Endodermal cell (in vitro differentiated cells): Measurements from ENCODE around the gene EIF5B. TPM values are rescaled to one million over a fixed set of nuclear protein-coding genes. Genes with fewer than 3 reads are reported as not detected.
A peak's percentile ranks its signal among the peaks of the same experiment; 100 is the strongest.

Experiments used
- DNase-seq: peaks from one replicate; pipeline ENCODE4 v3.0.0-alpha.2; 2017
- H3K27ac ChIP-seq: 2 replicates; pipeline ENCODE4 v1.5.1; 2013; ENCODE audit warnings: mild to moderate bottlenecking, low read depth, low read length, moderate library complexity
- H3K27me3 ChIP-seq: 2 replicates; pipeline ENCODE4 v1.6.1; 2013; ENCODE audit warnings: mild to moderate bottlenecking, low read length, moderate library complexity; ENCODE audit not compliant: insufficient read depth, control insufficient read depth, poor library complexity, severe bottlenecking
- H3K36me3 ChIP-seq: 2 replicates; pipeline ENCODE4 v1.7.0; 2013; ENCODE audit warnings: mild to moderate bottlenecking, low read length, moderate library complexity; ENCODE audit not compliant: control insufficient read depth, insufficient read depth
- H3K4me1 ChIP-seq: one replicate; pipeline ENCODE4 v1.7.0; 2013; ENCODE audit warnings: low read length; ENCODE audit not compliant: control insufficient read depth, insufficient read depth
- H3K4me3 ChIP-seq: 2 replicates; pipeline ENCODE4 v1.5.1; 2013; ENCODE audit warnings: mild to moderate bottlenecking, low read length, moderate library complexity
- H3K9ac ChIP-seq: 2 replicates; pipeline ENCODE4 v1.6.1; 2013; ENCODE audit warnings: mild to moderate bottlenecking, low read length, moderate library complexity; ENCODE audit not compliant: poor library complexity, severe bottlenecking; ENCODE audit errors: extremely low read depth
- H3K9me3 ChIP-seq: 2 replicates; pipeline ENCODE4 v1.6.1; 2013; ENCODE audit warnings: mild to moderate bottlenecking, low read length, moderate library complexity; ENCODE audit not compliant: control insufficient read depth
- H3K27ac Mint-ChIP-seq: 2 replicates; pipeline ENCODE4 v1.8.0; 2020; ENCODE audit warnings: mixed read lengths
- H3K27me3 Mint-ChIP-seq: 2 replicates; pipeline ENCODE4 v1.8.0; 2021; ENCODE audit warnings: mild to moderate bottlenecking, mixed read lengths; ENCODE audit not compliant: insufficient read depth
- H3K36me3 Mint-ChIP-seq: 2 replicates; pipeline ENCODE4 v1.8.0; 2020; ENCODE audit warnings: low read depth, mixed read lengths
- H3K4me1 Mint-ChIP-seq: 2 replicates; pipeline ENCODE4 v1.8.0; 2020; ENCODE audit warnings: mixed read lengths
- H3K4me3 Mint-ChIP-seq: 2 replicates; pipeline ENCODE4 v1.8.0; 2020; ENCODE audit warnings: mild to moderate bottlenecking, moderate library complexity, mixed read lengths
- H3K9me3 Mint-ChIP-seq: 2 replicates; pipeline ENCODE4 v1.8.0; 2020; ENCODE audit warnings: mild to moderate bottlenecking, mixed read lengths
- WGBS, 2 experiments: methylation state at CpG; one replicate each; pipeline versions ENCODE4 v1.1.5 to v1.1.7; 2013; ENCODE audit warnings: missing lambda C conversion rate in 2 of 2, mixed read lengths in 1 of 2; ENCODE audit not compliant: insufficient coverage in 1 of 2, insufficient read length in 1 of 2; 5-methylcytosine and 5-hydroxymethylcytosine counted together
- total RNA-seq, 2 donors: library from RNA; stranded (reverse); fragmentation: NEBNext Ultra II Directional in 1 of 2; extraction: Animal tissue kit (Norgen Biotek cat#: 25700) in 1 of 2; gene quantifications; 2 replicates in 1 of 2; 3 replicates in 1 of 2; pipeline ENCODE4 v1.2.1, GENCODE V29; 2021
- TF ChIP-seq, protein P1 (sequence below): fragments of 200-600 bp; sonication (generic); conservative IDR thresholded peaks from 2 replicates; pipeline ENCODE4 v1.5.0; 2021; ENCODE audit warnings: antibody characterized with exemption, mild to moderate bottlenecking

Gene EIF5B
- total RNA-seq, 2 donors from 2014 or later: 54.2 to 63.6 TPM

- no peak overlapping the region for H3K4me3 Mint-ChIP-seq
- no peaks in the 10 kb centered on the region for H3K9me3 Mint-ChIP-seq
- H3K4me1 Mint-ChIP-seq: peaks cover 17% of the 10 kb centered on the region
- H3K27ac ChIP-seq: no peak overlapping the region
- H3K27me3 ChIP-seq: no peaks in the 10 kb centered on the region
- H3K9me3 ChIP-seq: no peaks in the 10 kb centered on the region
- H3K27me3 Mint-ChIP-seq: no peaks in the 10 kb centered on the region
- no peak overlapping the region for H3K9ac ChIP-seq
- H3K36me3 ChIP-seq: peaks cover 86% of the 10 kb centered on the region
- no peak overlapping the region for H3K4me3 ChIP-seq
- peaks cover 4% of the 10 kb centered on the region for H3K4me1 ChIP-seq
- TF ChIP-seq, protein P1, sequence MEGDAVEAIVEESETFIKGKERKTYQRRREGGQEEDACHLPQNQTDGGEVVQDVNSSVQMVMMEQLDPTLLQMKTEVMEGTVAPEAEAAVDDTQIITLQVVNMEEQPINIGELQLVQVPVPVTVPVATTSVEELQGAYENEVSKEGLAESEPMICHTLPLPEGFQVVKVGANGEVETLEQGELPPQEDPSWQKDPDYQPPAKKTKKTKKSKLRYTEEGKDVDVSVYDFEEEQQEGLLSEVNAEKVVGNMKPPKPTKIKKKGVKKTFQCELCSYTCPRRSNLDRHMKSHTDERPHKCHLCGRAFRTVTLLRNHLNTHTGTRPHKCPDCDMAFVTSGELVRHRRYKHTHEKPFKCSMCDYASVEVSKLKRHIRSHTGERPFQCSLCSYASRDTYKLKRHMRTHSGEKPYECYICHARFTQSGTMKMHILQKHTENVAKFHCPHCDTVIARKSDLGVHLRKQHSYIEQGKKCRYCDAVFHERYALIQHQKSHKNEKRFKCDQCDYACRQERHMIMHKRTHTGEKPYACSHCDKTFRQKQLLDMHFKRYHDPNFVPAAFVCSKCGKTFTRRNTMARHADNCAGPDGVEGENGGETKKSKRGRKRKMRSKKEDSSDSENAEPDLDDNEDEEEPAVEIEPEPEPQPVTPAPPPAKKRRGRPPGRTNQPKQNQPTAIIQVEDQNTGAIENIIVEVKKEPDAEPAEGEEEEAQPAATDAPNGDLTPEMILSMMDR: no peak
- no peak for DNase-seq
- 87 to 90% methylated on average over 3 of the region's 3 CpGs for WGBS, 2 experiments
- H3K36me3 Mint-ChIP-seq: peaks cover 71% of the 10 kb centered on the region
- H3K27ac Mint-ChIP-seq: peak overlapping the region; percentile 16
Measured at GRCh38 chr2:99395589-99396130, 58.5 kb downstream of the EIF5B start.

DNA sequence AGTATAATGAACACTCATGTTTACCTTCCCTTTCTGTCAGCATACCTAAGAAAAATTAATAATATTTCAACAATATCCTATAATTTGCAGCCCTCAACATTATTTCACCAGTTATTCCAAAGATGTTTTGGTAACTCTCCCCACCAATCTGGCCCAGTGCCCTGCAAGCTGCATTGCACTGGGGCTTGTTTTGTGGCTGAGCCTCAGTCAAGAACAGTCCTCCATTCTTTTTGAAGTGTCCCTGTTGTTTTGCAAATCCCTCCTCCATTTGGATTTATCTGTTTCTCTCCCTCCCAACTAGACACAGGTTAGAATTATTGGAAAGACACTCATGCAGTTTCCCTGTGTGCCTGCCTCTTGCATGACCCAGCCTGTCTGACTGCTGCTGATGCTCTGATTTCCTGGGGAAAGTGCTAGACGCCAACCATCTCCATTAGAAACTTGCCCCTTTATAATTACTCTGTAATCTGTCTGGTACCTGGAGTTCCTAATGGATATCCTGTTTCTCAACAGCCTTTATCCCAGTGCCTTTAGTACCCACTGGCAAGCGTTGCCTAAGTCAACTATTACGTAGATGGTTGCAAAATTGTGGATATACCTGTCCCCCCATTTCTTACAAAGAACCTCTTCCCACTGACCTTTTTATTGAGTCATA is 60.2 kb downstream of the EIF5B start:
- Mint-ChIP-seq H3K27me3 (no peaks in the 10 kb centered on the region), H3K4me1 (peaks cover 17% of the 10 kb centered on the region), H3K36me3 (peaks cover 77% of the 10 kb centered on the region), H3K27ac (peak overlapping the region; percentile 35), H3K9me3 (no peaks in the 10 kb centered on the region), H3K4me3 (no peak overlapping the region)
- no peak for DNase-seq
- Histone ChIP-seq H3K9ac (no peak overlapping the region), H3K4me1 (peaks cover 4% of the 10 kb centered on the region), H3K4me3 (no peak overlapping the region), H3K27ac (no peak overlapping the region), H3K27me3 (no peaks in the 10 kb centered on the region), H3K36me3 (peaks cover 85% of the 10 kb centered on the region), H3K9me3 (no peaks in the 10 kb centered on the region)
- TF ChIP-seq, protein P1: no peak
- 86 to 92% methylated on average over 1 to 3 of the region's 3 CpGs for WGBS, 2 experiments

DNA sequence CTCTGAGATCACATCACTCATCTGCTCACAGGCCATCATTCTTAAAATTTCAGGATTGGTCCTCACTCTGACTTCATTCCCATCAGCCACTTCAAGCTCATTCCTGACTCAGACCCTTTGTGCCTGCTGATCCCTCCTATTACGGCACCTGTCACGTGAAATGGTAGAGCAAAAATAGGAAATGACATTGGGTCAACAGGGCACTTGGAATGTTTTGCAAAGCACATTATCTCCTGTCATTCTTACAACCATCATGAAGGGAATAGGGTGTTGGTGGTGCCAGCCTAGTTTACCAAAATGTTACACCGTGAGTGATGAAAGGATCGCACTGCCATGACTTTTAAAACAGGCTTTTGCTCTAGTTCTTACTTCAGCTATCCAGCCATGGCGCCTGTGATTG is 61.1 kb downstream of the EIF5B start:
- TF ChIP-seq, protein P1: no peak
- no peak overlapping the region for H3K4me3 ChIP-seq
- 93 to 98% methylated on average over 4 to 5 of the region's 5 CpGs for WGBS, 2 experiments
- Mint-ChIP-seq H3K4me3 (no peak overlapping the region), H3K27me3 (no peaks in the 10 kb centered on the region), H3K4me1 (peaks cover 23% of the 10 kb centered on the region), H3K9me3 (no peaks in the 10 kb centered on the region), H3K27ac (no peak overlapping the region), H3K36me3 (peaks cover 86% of the 10 kb centered on the region)
- no peaks in the 10 kb centered on the region for H3K9me3 ChIP-seq
- no peaks in the 10 kb centered on the region for H3K27me3 ChIP-seq
- no peak for DNase-seq
- H3K27ac ChIP-seq: no peak overlapping the region
- H3K9ac ChIP-seq: no peak overlapping the region
- H3K36me3 ChIP-seq: peaks cover 86% of the 10 kb centered on the region
- peaks cover 4% of the 10 kb centered on the region for H3K4me1 ChIP-seq
